Stimulated activated CD4-positive, alpha-beta T cell treated with anti-CD3 and anti-CD28 coated beads, Interleukin-4, amount 100 ng/mL, for 1 hour (primary cell): ENCODE measurements around the gene COPG2.
"Not testable (repeated sequence)": the region's sequence is repeated elsewhere in the genome, so short reads cannot be mapped to it uniquely, and the experiment has no call there.

Experiments
- DNase-seq: peaks from one replicate; pipeline ENCODE4 v3.0.0-alpha.2; 2020

Gene COPG2

GRCh38 chr7:130554481-130554880 is 114.1 kb downstream of the COPG2 start:
- no peak for DNase-seq

- DNase-seq, result no peak
Measured at GRCh38 chr7:130553398-130554029, 115.0 kb downstream of the COPG2 start.

GRCh38 chr7:130544356-130544755 is 124.2 kb downstream of the COPG2 start:
- DNase-seq, result no peak

- no peak for DNase-seq
Measured at GRCh38 chr7:130543487-130544010, 125.0 kb downstream of the COPG2 start.

- not testable (repeated sequence) for DNase-seq
Measured at GRCh38 chr7:130542297-130542696, 126.3 kb downstream of the COPG2 start.

- not testable (repeated sequence) for DNase-seq
Measured at GRCh38 chr7:130541287-130541686, 127.3 kb downstream of the COPG2 start.

GRCh38 chr7:130537894-130538293 is 130.7 kb downstream of the COPG2 start:
- not testable (repeated sequence) for DNase-seq

- DNase-seq, result no peak
Measured at GRCh38 chr7:130529417-130529816, 139.1 kb downstream of the COPG2 start.

GRCh38 chr7:130527752-130528355 is 140.7 kb downstream of the COPG2 start:
- not testable (repeated sequence) for DNase-seq

- DNase-seq, result no peak
Measured at GRCh38 chr7:130524628-130525027, 143.9 kb downstream of the COPG2 start.

GRCh38 chr7:130523519-130524125 is 144.9 kb downstream of the COPG2 start:
- not testable (repeated sequence) for DNase-seq

GRCh38 chr7:130521258-130521951 is 147.1 kb downstream of the COPG2 start:
- no peak for DNase-seq

- no peak for DNase-seq
Measured at GRCh38 chr7:130515315-130516040, 153.1 kb downstream of the COPG2 start.

GRCh38 chr7:130513447-130513846 is 155.1 kb downstream of the COPG2 start:
- DNase-seq, result no peak

GRCh38 chr7:130512038-130512437 is 156.5 kb downstream of the COPG2 start:
- not testable (repeated sequence) for DNase-seq

- no peak for DNase-seq
Measured at GRCh38 chr7:130506358-130506757, 162.2 kb downstream of the COPG2 start.

- DNase-seq, result no peak
Measured at GRCh38 chr7:130505753-130506152, 162.8 kb downstream of the COPG2 start.

- DNase-seq, result no peak
Measured at GRCh38 chr7:130500910-130501309, 167.6 kb downstream of the COPG2 start.

GRCh38 chr7:130500463-130500862 is 168.1 kb downstream of the COPG2 start:
- no peak for DNase-seq

- DNase-seq, result no peak
Measured at GRCh38 chr7:130494431-130494858, 174.1 kb downstream of the COPG2 start.

GRCh38 chr7:130493275-130493873 is 175.2 kb downstream of the COPG2 start:
- no peak for DNase-seq
